GM12878 (cell line): Measurements from ENCODE around the gene GADL1. TPM values are rescaled to one million over a fixed set of nuclear protein-coding genes. Genes with fewer than 3 reads are reported as not detected.

Experiments used
- ATAC-seq: fragments of 200-7000 bp; cut with Tn5 transposase; 3 replicates; pipeline ENCODE4 v1.9.1; 2020; ENCODE audit warnings: mild to moderate bottlenecking, moderate library complexity
- BruUV-seq: library from RNA; stranded (reverse); fragments of 400-500 nt; replicated peaks from 2 replicates; lab custom pipeline; 2021; lab: Mats Ljungman, UMichigan
- CTCF ChIA-PET: fragments of 300-600 bp; sonication (Branson Sonifier 250); formaldehyde crosslinking; extraction: SDS; loops from one replicate; lab custom pipeline; 2021; ENCODE audit warnings: inconsistent platforms; lab: Yijun Ruan, JAX
- POLR2A ChIA-PET: fragments of 350-600 bp; formaldehyde crosslinking; extraction: SDS; loops from one replicate; lab custom pipeline; 2021; ENCODE audit warnings: inconsistent platforms; lab: Charles Lee
- RAD21 ChIA-PET: fragments of 300-600 bp; sonication (Branson Sonifier 250); formaldehyde crosslinking; loops from one replicate; lab custom pipeline; 2023; ENCODE audit warnings: antibody characterized with exemption; ENCODE audit not compliant: unreplicated experiment; lab: Charles Lee
- SMC1A ChIA-PET: fragments of 300-600 bp; sonication (Branson Sonifier 250); formaldehyde crosslinking; loops from one replicate; lab custom pipeline; 2023; ENCODE audit not compliant: unreplicated experiment, uncharacterized antibody; lab: Charles Lee
- DNase-seq: peaks from one replicate; pipeline ENCODE4 v3.0.0-alpha.2; 2011; ENCODE audit warnings: low read depth, low spot score
- FAIRE-seq: peaks from 3 replicates; lab custom pipeline; 2011; peaks lifted over from hg19 to GRCh38; lab: Jason Lieb, UNC
- H2AFZ ChIP-seq: 2 replicates; pipeline ENCODE4 v1.6.0; 2011; ENCODE audit warnings: low read depth, low read length, control low read depth; ENCODE audit not compliant: control insufficient read depth
- H3K27ac ChIP-seq: 2 replicates; pipeline ENCODE4 v1.5.1; 2011; ENCODE audit warnings: control low read depth; ENCODE audit not compliant: control insufficient read depth, insufficient read depth
- H3K27me3 ChIP-seq, 2 experiments: replicated peaks in 1 of 2; 2 replicates each; pipeline versions ENCODE4 v1.6.0 to v1.6.1; 2011; ENCODE audit warnings: low read length in 1 of 2; ENCODE audit not compliant: control insufficient read depth in 2 of 2, insufficient read depth in 2 of 2
- H3K36me3 ChIP-seq, 2 experiments: 2 replicates each; pipeline ENCODE4 v1.5.1; 2011; ENCODE audit warnings: low read length in 1 of 2; ENCODE audit not compliant: control insufficient read depth in 2 of 2, insufficient read depth in 2 of 2
- H3K4me1 ChIP-seq: 2 replicates; pipeline ENCODE4 v1.6.1; 2011; ENCODE audit warnings: mild to moderate bottlenecking, low read length, moderate library complexity, mixed read lengths; ENCODE audit not compliant: control insufficient read depth, insufficient read depth
- H3K4me2 ChIP-seq: 2 replicates; pipeline ENCODE4 v1.6.0; 2011; ENCODE audit warnings: control low read depth; ENCODE audit not compliant: control insufficient read depth, insufficient read depth
- H3K4me3 ChIP-seq: fragments of 200-600 bp; sonication (generic); 2 replicates; pipeline ENCODE4 v1.5.1; 2016
- H3K79me2 ChIP-seq: 2 replicates; pipeline ENCODE4 v1.6.0; 2011; ENCODE audit warnings: low read length; ENCODE audit not compliant: control insufficient read depth, insufficient read depth
- H3K9ac ChIP-seq: 2 replicates; pipeline ENCODE4 v1.8.0; 2011; ENCODE audit warnings: low read length, control low read depth, mixed read lengths; ENCODE audit not compliant: control insufficient read depth, insufficient read depth
- H3K9me3 ChIP-seq: replicated peaks from 3 replicates; pipeline ENCODE4 v1.5.1; 2011; ENCODE audit warnings: mild to moderate bottlenecking, low read length; ENCODE audit not compliant: control insufficient read depth, insufficient read depth
- H4K20me1 ChIP-seq: 2 replicates; pipeline ENCODE4 v1.6.0; 2011; ENCODE audit not compliant: control insufficient read depth, insufficient read depth
- FOS ChIP-seq: IDR thresholded peaks from 3 replicates; pipeline ENCODE4 v1.6.1; 2011; ENCODE audit warnings: borderline replicate concordance; ENCODE audit not compliant: insufficient read length; ENCODE audit errors: extremely low read depth
- IKZF1 ChIP-seq: fragments of 450-650 bp; conservative IDR thresholded peaks from 2 replicates; pipeline ENCODE4 v1.6.1; 2017; ENCODE audit warnings: antibody characterized with exemption, mild to moderate bottlenecking
- IRF4 ChIP-seq: IDR thresholded peaks from 2 replicates; pipeline ENCODE4 v1.6.1; 2011; ENCODE audit warnings: low read depth, low read length
- JUNB ChIP-seq: IDR thresholded peaks from 2 replicates; pipeline ENCODE4 v1.6.1; 2016; ENCODE audit warnings: antibody characterized with exemption, mild to moderate bottlenecking
- KAT2A ChIP-seq: conservative IDR thresholded peaks from 2 replicates; pipeline ENCODE4 v1.6.1; 2011; ENCODE audit warnings: low read depth, low read length; ENCODE audit not compliant: control insufficient read depth
- KDM1A ChIP-seq: fragments of 200-600 bp; sonication (generic); IDR thresholded peaks from 2 replicates; pipeline ENCODE4 v1.6.1; 2016; ENCODE audit warnings: borderline replicate concordance
- MTA3 ChIP-seq: IDR thresholded peaks from 2 replicates; pipeline ENCODE4 v1.6.1; 2012; ENCODE audit warnings: low read length, inconsistent platforms, borderline replicate concordance
- MXI1 ChIP-seq: fragments of 150-350 bp; IDR thresholded peaks from 2 replicates; pipeline ENCODE4 v1.6.1; 2011; ENCODE audit warnings: low read depth, mild to moderate bottlenecking, inconsistent platforms, low read length, improper control_type of control experiment
- RAD21 ChIP-seq: IDR thresholded peaks from 2 replicates; pipeline ENCODE4 v1.6.1; 2011; ENCODE audit warnings: mild to moderate bottlenecking, low read depth, low read length, moderate library complexity; ENCODE audit not compliant: insufficient read depth
- SRF ChIP-seq, 2 experiments: IDR thresholded peaks; 2 replicates each; pipeline ENCODE4 v1.6.1; 2011; ENCODE audit warnings: low read depth in 2 of 2, low read length in 2 of 2, mild to moderate bottlenecking in 1 of 2, moderate library complexity in 1 of 2
- TCF12 ChIP-seq: IDR thresholded peaks from 2 replicates; pipeline ENCODE4 v1.6.1; 2011; ENCODE audit warnings: low read depth, mild to moderate bottlenecking, low read length
- TCF7 ChIP-seq: IDR thresholded peaks from 2 replicates; pipeline ENCODE4 v1.6.1; 2014; ENCODE audit warnings: antibody characterized with exemption, borderline replicate concordance
- WGBS: methylation state at CpG from one replicate; pipeline ENCODE4 v1.1.6; 2016; ENCODE audit warnings: low lambda C conversion rate; ENCODE audit not compliant: insufficient replicate concordance, insufficient coverage; ENCODE audit errors: missing lambda C conversion rate; 5-methylcytosine and 5-hydroxymethylcytosine counted together
- in situ Hi-C: fragments of 300-500 bp; cut with MboI; formaldehyde crosslinking; loops from 9 replicates; pipeline ENCODE4 v1.14.3; 2018; ENCODE audit warnings: mixed read lengths
- intact Hi-C: fragments of 100-400 bp; cut with micrococcal nuclease; formaldehyde crosslinking; loops from one replicate; pipeline ENCODE4 v1.14.2; 2022; ENCODE audit not compliant: unreplicated experiment
- polyA plus RNA-seq, 11 experiments: library from polyadenylated mRNA; depleted of rRNA in 4 of 11; unstranded in 6 of 11; stranded (reverse) in 5 of 11; fragments of >200 nt; fragmentation: Nextera tagmentation in 4 of 11; fragmentation: Illumina TruSeq in 1 of 11; extraction: Ambion mirVana in 4 of 11; extraction: Trizol in 1 of 11; gene quantifications; 1 replicate in 1 of 11; 2 replicates in 10 of 11; pipeline versions ENCODE4 v1.2.1 to v1.2.3, GENCODE V29; 2011 to 2016; ENCODE audit warnings: inconsistent platforms in 2 of 11, missing spikeins in 2 of 11, low read depth in 1 of 11
- total RNA-seq, 4 experiments: library from RNA; depleted of rRNA in 3 of 4; stranded (reverse); fragments of >200 nt in 3 of 4; fragmentation: Illumina TruSeq in 1 of 4; extraction: Trizol in 1 of 4; gene quantifications; 2 replicates each; pipeline versions ENCODE4 v1.2.1 to v1.2.3, GENCODE V29; 2013 to 2021
- TF ChIP-seq, protein P1 (sequence below): fragments of 450-650 bp; IDR thresholded peaks from 2 replicates; pipeline ENCODE4 v1.6.1; 2016; ENCODE audit warnings: mild to moderate bottlenecking, moderate library complexity, borderline replicate concordance
- TF ChIP-seq, protein P2 (sequence below): fragments of 450-650 bp; IDR thresholded peaks from 2 replicates; pipeline ENCODE4 v1.6.1; 2017; ENCODE audit warnings: mild to moderate bottlenecking, low read depth, inconsistent platforms; ENCODE audit not compliant: poor library complexity, severe bottlenecking
- TF ChIP-seq, protein P3 (sequence below): fragments of 150-350 bp; IDR thresholded peaks from 2 replicates; pipeline ENCODE4 v1.6.1; 2014; ENCODE audit warnings: mild to moderate bottlenecking, low read depth, low read length

The GADL1 gene
- total and polyA plus RNA-seq, 10 of the 15 experiments (the other 5 are each of a cell fraction or from before 2014, with no cell fraction given): 0.04 TPM; not detected in 9

DNA sequence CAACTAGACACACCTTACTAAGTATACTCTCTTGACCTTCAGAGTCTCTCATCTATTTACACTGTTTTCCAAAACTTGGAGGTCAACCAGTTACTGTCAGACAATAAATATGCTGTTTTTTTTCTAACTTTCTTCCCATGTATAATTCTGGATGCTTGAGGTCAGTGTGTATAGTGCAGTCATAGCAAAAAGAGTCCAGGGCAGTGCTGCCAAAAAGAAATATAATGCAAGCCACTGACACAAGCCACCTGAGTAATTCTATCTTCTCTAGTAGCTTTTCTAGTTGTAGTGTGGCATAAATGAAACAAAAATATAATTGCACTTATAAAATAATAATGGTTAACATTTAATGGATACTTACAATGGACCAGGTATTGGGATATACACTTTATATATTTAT, 21.6 kb downstream of the GADL1 start (continued):
- TF ChIP-seq, protein P1, sequence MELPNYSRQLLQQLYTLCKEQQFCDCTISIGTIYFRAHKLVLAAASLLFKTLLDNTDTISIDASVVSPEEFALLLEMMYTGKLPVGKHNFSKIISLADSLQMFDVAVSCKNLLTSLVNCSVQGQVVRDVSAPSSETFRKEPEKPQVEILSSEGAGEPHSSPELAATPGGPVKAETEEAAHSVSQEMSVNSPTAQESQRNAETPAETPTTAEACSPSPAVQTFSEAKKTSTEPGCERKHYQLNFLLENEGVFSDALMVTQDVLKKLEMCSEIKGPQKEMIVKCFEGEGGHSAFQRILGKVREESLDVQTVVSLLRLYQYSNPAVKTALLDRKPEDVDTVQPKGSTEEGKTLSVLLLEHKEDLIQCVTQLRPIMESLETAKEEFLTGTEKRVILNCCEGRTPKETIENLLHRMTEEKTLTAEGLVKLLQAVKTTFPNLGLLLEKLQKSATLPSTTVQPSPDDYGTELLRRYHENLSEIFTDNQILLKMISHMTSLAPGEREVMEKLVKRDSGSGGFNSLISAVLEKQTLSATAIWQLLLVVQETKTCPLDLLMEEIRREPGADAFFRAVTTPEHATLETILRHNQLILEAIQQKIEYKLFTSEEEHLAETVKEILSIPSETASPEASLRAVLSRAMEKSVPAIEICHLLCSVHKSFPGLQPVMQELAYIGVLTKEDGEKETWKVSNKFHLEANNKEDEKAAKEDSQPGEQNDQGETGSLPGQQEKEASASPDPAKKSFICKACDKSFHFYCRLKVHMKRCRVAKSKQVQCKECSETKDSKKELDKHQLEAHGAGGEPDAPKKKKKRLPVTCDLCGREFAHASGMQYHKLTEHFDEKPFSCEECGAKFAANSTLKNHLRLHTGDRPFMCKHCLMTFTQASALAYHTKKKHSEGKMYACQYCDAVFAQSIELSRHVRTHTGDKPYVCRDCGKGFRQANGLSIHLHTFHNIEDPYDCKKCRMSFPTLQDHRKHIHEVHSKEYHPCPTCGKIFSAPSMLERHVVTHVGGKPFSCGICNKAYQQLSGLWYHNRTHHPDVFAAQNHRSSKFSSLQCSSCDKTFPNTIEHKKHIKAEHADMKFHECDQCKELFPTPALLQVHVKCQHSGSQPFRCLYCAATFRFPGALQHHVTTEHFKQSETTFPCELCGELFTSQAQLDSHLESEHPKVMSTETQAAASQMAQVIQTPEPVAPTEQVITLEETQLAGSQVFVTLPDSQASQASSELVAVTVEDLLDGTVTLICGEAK: no peak
- TF ChIP-seq, protein P2, sequence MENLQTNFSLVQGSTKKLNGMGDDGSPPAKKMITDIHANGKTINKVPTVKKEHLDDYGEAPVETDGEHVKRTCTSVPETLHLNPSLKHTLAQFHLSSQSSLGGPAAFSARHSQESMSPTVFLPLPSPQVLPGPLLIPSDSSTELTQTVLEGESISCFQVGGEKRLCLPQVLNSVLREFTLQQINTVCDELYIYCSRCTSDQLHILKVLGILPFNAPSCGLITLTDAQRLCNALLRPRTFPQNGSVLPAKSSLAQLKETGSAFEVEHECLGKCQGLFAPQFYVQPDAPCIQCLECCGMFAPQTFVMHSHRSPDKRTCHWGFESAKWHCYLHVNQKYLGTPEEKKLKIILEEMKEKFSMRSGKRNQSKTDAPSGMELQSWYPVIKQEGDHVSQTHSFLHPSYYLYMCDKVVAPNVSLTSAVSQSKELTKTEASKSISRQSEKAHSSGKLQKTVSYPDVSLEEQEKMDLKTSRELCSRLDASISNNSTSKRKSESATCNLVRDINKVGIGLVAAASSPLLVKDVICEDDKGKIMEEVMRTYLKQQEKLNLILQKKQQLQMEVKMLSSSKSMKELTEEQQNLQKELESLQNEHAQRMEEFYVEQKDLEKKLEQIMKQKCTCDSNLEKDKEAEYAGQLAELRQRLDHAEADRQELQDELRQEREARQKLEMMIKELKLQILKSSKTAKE: no peak
- TF ChIP-seq MXI1: no peak
- TF ChIP-seq MTA3: no peak
- no peak for TF ChIP-seq KDM1A
- no peak for TF ChIP-seq FOS

DNA sequence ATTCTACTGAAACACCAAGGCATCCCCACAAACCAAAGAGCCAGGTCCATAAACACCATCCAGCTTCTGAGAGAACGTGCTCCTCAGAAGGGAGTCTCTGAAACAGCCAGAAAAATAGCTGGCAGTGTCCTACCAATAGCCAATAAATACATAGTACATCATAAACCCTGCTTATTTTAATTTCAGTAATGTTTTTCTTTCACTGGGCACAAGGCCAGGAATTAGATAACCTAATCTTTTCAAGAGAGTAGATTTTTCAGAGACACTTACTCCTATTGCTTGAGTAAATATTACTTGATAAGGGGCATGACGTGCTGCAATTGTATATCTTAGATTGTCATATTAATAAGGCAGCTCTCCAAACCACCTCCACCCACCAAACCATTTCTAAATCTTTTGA, 22.7 kb downstream of the GADL1 start:
- RAD21 ChIA-PET: no interaction called here
- no peaks in the 10 kb centered on the region for H3K9me3 ChIP-seq
- H3K27ac ChIP-seq: no peak overlapping the region
- CTCF ChIA-PET: no interaction called here
- H3K79me2 ChIP-seq: no peaks in the 10 kb centered on the region
- intact Hi-C loops (no loop called here), in situ Hi-C loops (no loop called here)
- ATAC-seq (no peak), FAIRE-seq (no peak), DNase-seq (no peak)
- POLR2A ChIA-PET: no interaction called here
- no peak overlapping the region for H3K4me3 ChIP-seq
- no peaks in the 10 kb centered on the region for H3K4me1 ChIP-seq
- WGBS: 0% methylated on average over 2 of the region's 2 CpGs
- BruUV-seq: no TSS peak
- SMC1A ChIA-PET: interaction anchor here (0.6 kb wide), 1 partner anchor 113 kb away, joined by 3 read pairs; no protein-coding TSS in a partner anchor
- H2AFZ ChIP-seq: no peak overlapping the region
- H3K4me2 ChIP-seq: no peak overlapping the region
- H4K20me1 ChIP-seq: no peaks in the 10 kb centered on the region
- H3K36me3 ChIP-seq: no peaks in the 10 kb centered on the region
- H3K27me3 ChIP-seq: peaks cover 0 to 3% of the 10 kb centered on the region in 2 experiments; a peak in 1 of 4 replicates
- H3K9ac ChIP-seq: no peak overlapping the region
- TF ChIP-seq TCF12 (no peak), RAD21 (no peak), IRF4 (no peak), KAT2A (no peak), TCF7 (no peak), SRF (IDR thresholded peaks at IDR 0.05; ENCODE audit: low read depth in 2 of 2, low read length in 2 of 2) (no peak), IKZF1 (no peak), JUNB (no peak)
- TF ChIP-seq, protein P3, sequence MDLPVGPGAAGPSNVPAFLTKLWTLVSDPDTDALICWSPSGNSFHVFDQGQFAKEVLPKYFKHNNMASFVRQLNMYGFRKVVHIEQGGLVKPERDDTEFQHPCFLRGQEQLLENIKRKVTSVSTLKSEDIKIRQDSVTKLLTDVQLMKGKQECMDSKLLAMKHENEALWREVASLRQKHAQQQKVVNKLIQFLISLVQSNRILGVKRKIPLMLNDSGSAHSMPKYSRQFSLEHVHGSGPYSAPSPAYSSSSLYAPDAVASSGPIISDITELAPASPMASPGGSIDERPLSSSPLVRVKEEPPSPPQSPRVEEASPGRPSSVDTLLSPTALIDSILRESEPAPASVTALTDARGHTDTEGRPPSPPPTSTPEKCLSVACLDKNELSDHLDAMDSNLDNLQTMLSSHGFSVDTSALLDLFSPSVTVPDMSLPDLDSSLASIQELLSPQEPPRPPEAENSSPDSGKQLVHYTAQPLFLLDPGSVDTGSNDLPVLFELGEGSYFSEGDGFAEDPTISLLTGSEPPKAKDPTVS: no peak
